ENCODE measurements around the gene POLR3GL.

GRCh38 chr1:145990249-145990855 lies 25.9 kb downstream of the POLR3GL start:
- TF ChIP-seq CTCF (conservative IDR thresholded peaks at IDR 0.05; ENCODE audit: low read length) = no peak
- no peak for TF ChIP-seq EZH2phosphoT487 (IDR thresholded peaks at IDR 0.05; ENCODE audit: borderline replicate concordance, low read depth, low read length)
